Progenitor cell of endocrine pancreas (in vitro differentiated cells): Measurements from ENCODE around the gene ECHDC3. TPM values are rescaled to one million over a fixed set of nuclear protein-coding genes. Genes with fewer than 3 reads are reported as not detected.

ENCODE experiments used
- DNase-seq: peaks from one replicate; pipeline ENCODE4 v3.0.0; 2021; ENCODE audit warnings: low spot score; ENCODE audit not compliant: unreplicated experiment
- H3K27ac Mint-ChIP-seq: 2 replicates; pipeline ENCODE4 v1.8.0; 2021; ENCODE audit warnings: mild to moderate bottlenecking, moderate library complexity, mixed read lengths
- H3K27me3 Mint-ChIP-seq: 2 replicates; pipeline ENCODE4 v1.8.0; 2021; ENCODE audit warnings: mixed read lengths
- H3K36me3 Mint-ChIP-seq: 2 replicates; pipeline ENCODE4 v1.8.0; 2022; ENCODE audit warnings: mixed read lengths; ENCODE audit not compliant: insufficient read depth
- H3K4me1 Mint-ChIP-seq: 2 replicates; pipeline ENCODE4 v1.8.0; 2021; ENCODE audit warnings: low read depth, mixed read lengths
- H3K4me3 Mint-ChIP-seq: 2 replicates; pipeline ENCODE4 v1.8.0; 2021; ENCODE audit warnings: low read depth, mild to moderate bottlenecking, moderate library complexity, mixed read lengths
- H3K9me3 Mint-ChIP-seq: 2 replicates; pipeline ENCODE4 v1.8.0; 2021; ENCODE audit warnings: low read depth, mixed read lengths
- total RNA-seq: library from RNA; stranded (reverse); gene quantifications from 2 replicates; pipeline ENCODE4 v1.2.1, GENCODE V29; 2021
- TF ChIP-seq, protein P1 (sequence below): fragments of 200-600 bp; sonication (generic); IDR thresholded peaks from one replicate; pipeline ENCODE4 v1.5.0; 2021; ENCODE audit warnings: antibody characterized with exemption, mild to moderate bottlenecking; ENCODE audit not compliant: unreplicated experiment

The ECHDC3 gene
- total RNA-seq, 1 donor from 2014 or later = 2.3 TPM

DNA sequence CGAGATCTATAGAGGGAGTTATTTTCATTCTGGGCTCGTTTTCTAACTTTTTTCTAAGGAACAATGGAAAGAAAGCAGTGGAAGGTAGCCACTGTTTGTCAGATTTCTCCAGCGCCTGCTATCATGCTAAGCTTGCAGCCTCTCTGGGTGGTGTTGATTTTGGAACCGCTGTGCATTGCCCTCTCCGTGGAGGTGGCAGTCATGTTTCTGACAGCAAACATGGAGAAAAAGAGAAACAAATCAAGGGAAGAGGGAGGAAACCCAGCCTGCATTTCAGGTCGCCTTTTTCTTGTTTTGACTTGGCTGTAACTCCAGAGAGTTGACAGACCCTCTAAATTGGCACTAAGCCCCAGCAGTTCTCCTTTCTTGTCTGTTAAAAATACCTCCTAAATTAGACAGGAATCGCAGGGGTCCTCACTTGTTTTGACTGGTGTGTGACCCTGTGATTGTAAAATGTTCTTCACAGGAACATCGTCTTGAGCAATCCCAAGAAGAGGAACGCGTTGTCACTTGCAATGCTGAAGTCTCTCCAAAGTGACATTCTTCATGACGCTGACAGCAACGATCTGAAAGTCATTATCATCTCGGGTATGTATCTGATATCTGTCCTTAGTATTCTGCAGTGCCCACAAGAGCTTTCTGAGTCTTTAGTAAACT, 4.8 kb downstream of the ECHDC3 start:
- H3K9me3 Mint-ChIP-seq = no peaks in the 10 kb centered on the region
- TF ChIP-seq, protein P1, sequence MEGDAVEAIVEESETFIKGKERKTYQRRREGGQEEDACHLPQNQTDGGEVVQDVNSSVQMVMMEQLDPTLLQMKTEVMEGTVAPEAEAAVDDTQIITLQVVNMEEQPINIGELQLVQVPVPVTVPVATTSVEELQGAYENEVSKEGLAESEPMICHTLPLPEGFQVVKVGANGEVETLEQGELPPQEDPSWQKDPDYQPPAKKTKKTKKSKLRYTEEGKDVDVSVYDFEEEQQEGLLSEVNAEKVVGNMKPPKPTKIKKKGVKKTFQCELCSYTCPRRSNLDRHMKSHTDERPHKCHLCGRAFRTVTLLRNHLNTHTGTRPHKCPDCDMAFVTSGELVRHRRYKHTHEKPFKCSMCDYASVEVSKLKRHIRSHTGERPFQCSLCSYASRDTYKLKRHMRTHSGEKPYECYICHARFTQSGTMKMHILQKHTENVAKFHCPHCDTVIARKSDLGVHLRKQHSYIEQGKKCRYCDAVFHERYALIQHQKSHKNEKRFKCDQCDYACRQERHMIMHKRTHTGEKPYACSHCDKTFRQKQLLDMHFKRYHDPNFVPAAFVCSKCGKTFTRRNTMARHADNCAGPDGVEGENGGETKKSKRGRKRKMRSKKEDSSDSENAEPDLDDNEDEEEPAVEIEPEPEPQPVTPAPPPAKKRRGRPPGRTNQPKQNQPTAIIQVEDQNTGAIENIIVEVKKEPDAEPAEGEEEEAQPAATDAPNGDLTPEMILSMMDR = no peak
- H3K36me3 Mint-ChIP-seq = no peaks in the 10 kb centered on the region
- peaks cover 14% of the 10 kb centered on the region for H3K27me3 Mint-ChIP-seq
- H3K27ac Mint-ChIP-seq = no peak overlapping the region
- H3K4me3 Mint-ChIP-seq = no peak overlapping the region
- peaks cover 2% of the 10 kb centered on the region for H3K4me1 Mint-ChIP-seq
- no peak for DNase-seq

DNA sequence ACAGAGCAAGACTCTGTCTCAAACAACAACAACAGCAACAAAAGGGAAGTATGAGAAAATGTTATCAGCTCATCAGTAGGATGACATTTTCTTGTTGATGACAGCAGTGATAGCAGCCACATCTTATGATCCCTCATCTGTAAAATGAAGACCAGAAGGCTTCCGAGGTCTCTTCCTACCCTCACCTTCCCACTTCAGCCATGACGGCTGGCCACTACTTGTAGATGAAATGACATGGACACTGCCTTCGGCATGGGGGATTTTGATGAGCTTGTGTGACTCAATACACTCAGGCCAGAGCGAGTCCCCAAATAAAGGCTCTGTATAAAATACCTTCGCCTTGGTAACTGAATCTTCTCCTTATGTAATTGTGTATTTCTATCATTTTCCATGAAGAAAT, 6.7 kb downstream of the ECHDC3 start:
- no peak overlapping the region for H3K27ac Mint-ChIP-seq
- H3K4me3 Mint-ChIP-seq = no peak overlapping the region
- H3K27me3 Mint-ChIP-seq = peaks cover 7% of the 10 kb centered on the region
- TF ChIP-seq, protein P1 = no peak
- H3K4me1 Mint-ChIP-seq = peaks cover 2% of the 10 kb centered on the region
- no peak for DNase-seq
- H3K36me3 Mint-ChIP-seq = no peaks in the 10 kb centered on the region
- H3K9me3 Mint-ChIP-seq = no peaks in the 10 kb centered on the region

DNA sequence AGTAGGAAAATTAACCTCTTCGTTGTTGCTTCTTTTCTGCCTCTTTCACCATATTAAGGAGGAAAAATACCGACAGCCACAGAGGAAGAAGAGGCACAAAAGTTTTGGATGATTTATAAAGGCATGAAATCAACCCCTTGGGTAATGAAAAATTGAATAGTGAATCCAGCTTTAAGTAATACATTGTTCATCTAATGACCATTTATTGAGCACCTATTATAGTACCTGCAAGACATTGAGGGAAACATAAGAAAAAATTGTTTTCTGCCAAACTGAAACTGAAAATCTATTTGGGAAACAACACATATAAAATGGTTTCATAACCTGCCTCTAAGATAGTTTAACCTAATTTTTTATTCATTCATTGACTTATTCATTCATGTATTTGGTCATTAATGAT, 8.2 kb downstream of the ECHDC3 start:
- Mint-ChIP-seq H3K36me3 (no peaks in the 10 kb centered on the region), H3K4me3 (no peak overlapping the region), H3K9me3 (no peaks in the 10 kb centered on the region), H3K27me3 (no peaks in the 10 kb centered on the region), H3K4me1 (peaks cover 2% of the 10 kb centered on the region), H3K27ac (no peak overlapping the region)
- TF ChIP-seq, protein P1 = no peak
- no peak for DNase-seq

DNA sequence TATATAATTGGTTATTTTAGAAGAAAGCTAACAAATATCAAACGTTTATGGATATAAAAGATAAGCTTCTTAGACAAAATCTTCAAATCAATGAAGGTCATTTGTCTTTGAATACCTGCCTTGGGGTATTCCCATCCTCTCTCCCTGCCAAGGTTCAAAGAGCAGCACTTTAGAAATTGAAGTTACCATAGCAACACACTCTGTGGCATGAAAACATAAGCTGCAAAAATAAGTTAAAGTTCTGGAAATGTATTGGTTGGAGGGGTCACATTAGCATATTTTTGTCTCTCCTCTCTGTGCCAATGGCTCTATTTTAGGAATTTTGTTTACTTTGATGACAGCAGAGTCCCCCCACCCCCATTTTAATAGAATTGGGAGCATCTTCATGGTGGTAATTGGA, 12.0 kb downstream of the ECHDC3 start:
- peaks cover 9% of the 10 kb centered on the region for H3K4me1 Mint-ChIP-seq
- TF ChIP-seq, protein P1 = no peak
- no peak for DNase-seq
- no peak overlapping the region for H3K4me3 Mint-ChIP-seq
- H3K36me3 Mint-ChIP-seq = no peaks in the 10 kb centered on the region
- H3K27me3 Mint-ChIP-seq = peaks cover 4% of the 10 kb centered on the region
- H3K27ac Mint-ChIP-seq = no peak overlapping the region
- H3K9me3 Mint-ChIP-seq = no peaks in the 10 kb centered on the region

DNA sequence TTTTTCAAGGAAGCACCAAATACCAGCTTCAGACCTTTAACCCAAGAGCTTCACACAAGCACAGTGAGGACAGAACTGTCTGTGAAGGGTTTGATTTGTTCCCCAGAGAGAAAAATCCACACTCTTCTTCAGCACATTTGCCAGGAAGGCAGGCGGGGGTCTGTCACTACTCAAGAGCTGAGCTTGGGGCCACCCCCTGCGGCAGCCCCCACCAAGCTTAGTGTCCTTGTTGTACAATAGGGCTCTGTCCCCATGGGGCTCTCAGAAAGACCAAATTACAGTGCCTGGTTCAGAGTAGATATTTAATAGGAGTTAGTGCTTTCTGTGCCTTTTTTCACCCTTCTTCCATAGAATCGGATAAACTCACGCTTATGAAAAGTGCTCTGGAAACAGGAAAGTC, 12.4 kb downstream of the ECHDC3 start:
- TF ChIP-seq, protein P1 = no peak
- Mint-ChIP-seq H3K27me3 (peaks cover 4% of the 10 kb centered on the region), H3K27ac (no peak overlapping the region), H3K9me3 (no peaks in the 10 kb centered on the region), H3K36me3 (no peaks in the 10 kb centered on the region), H3K4me1 (peaks cover 7% of the 10 kb centered on the region), H3K4me3 (no peak overlapping the region)
- no peak for DNase-seq
